ENCODE measurements around the gene CEACAM20.

CEACAM20 gene

DNA sequence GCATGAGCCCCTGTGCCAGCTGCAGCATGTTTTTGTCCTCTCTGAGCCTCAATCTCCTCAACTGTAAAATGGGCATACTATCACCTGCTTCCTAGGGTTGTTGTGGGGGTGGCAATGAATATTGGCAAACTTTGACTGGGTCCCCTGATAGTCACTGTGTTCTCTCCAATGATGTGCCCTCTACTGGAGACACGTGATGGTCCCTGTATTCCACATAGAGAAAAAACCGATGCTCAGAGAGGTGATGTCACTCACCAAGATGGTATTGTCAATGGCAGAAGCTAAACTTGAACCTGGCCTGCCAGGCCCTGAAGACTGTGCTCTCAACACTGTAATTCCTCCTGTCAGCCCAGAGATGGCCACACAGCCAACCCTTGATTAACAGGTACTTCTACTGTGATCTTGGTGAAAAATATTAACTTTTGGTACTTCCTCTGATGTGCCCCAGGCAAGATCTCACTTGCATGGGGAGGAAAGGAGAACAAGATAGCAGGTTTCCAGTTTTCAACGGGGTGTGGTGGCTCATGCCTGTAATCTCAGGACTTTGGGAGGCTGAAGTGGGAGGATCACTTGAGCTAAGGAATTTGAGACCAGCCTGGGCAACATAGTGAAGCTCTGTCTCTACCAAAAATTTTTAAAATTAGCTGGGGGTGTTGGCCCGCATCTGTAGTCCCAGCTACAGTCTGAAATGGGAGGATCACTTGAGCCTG is 3.6 kb downstream of the CEACAM20 start:
- no peak overlapping the region for H3K4me3 ChIP-seq (ENCODE audit: low read depth, low read length)
- TF ChIP-seq, protein P1, sequence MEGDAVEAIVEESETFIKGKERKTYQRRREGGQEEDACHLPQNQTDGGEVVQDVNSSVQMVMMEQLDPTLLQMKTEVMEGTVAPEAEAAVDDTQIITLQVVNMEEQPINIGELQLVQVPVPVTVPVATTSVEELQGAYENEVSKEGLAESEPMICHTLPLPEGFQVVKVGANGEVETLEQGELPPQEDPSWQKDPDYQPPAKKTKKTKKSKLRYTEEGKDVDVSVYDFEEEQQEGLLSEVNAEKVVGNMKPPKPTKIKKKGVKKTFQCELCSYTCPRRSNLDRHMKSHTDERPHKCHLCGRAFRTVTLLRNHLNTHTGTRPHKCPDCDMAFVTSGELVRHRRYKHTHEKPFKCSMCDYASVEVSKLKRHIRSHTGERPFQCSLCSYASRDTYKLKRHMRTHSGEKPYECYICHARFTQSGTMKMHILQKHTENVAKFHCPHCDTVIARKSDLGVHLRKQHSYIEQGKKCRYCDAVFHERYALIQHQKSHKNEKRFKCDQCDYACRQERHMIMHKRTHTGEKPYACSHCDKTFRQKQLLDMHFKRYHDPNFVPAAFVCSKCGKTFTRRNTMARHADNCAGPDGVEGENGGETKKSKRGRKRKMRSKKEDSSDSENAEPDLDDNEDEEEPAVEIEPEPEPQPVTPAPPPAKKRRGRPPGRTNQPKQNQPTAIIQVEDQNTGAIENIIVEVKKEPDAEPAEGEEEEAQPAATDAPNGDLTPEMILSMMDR (IDR thresholded peaks at IDR 0.05; ENCODE audit: insufficient read depth, low read length, missing control alignments): no peak
- DNase-seq (ENCODE audit: low read depth, low spot score): no peak
- POLR2A ChIA-PET: no interaction called here
- CTCF ChIA-PET: interaction anchor here (1.2 kb wide), 1 partner anchor 26 kb away, joined by 5 read pairs; no protein-coding TSS in a partner anchor

DNA sequence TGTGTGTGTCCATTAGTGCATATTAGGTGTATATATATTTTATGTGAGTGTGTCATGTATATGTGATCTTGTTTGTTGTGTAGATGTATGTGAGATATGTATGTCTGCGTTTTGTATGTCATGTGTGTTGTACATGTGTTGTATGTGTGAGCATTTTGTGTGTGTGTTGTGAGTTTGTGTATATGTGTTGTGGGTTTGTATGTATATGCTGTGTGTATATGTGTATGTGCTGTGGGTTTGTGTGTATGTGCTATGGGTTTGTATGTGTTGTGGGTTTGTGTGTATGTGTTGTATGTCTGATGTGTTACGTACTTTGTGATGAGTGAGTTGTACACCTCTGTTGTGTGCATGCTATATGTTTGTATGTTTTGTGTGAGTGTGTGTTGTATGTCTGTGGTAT is 8.1 kb downstream of the CEACAM20 start:
- no peak overlapping the region for H3K4me3 ChIP-seq (ENCODE audit: low read depth, low read length)
- ChIA-PET POLR2A (no interaction called here), CTCF (no interaction called here)
- no peak for DNase-seq (ENCODE audit: low read depth, low spot score)
- TF ChIP-seq, protein P1 (IDR thresholded peaks at IDR 0.05; ENCODE audit: insufficient read depth, low read length, missing control alignments): no peak

DNA sequence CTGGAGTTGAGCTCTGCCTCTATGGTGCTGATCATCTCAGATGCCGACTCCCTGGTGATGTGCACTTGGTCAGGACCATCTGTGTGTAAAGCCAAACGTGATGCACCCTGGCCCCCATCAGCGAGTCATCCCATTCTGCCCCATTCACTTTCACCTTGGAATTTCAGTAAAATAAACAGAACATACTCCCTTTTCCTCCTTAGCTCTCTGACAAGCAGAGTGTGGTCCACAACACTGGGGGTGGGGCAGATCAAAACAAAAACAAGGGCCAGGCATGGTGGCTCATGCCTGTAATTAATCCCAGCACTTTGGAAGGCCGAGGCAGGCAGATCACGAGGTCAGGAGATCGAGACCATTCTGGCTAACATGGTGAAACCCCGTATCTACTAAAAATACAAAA is 12.3 kb downstream of the CEACAM20 start:
- TF ChIP-seq, protein P1 (IDR thresholded peaks at IDR 0.05; ENCODE audit: insufficient read depth, low read length, missing control alignments): no peak
- DNase-seq (ENCODE audit: low read depth, low spot score): no peak
- CTCF ChIA-PET: interaction anchor here (0.5 to 1.2 kb wide), 3 partner anchors 14 to 542 kb away, joined by 3 read pairs; no protein-coding TSS in a partner anchor
- POLR2A ChIA-PET: no interaction called here
- no peak overlapping the region for H3K4me3 ChIP-seq (ENCODE audit: low read depth, low read length)

DNA sequence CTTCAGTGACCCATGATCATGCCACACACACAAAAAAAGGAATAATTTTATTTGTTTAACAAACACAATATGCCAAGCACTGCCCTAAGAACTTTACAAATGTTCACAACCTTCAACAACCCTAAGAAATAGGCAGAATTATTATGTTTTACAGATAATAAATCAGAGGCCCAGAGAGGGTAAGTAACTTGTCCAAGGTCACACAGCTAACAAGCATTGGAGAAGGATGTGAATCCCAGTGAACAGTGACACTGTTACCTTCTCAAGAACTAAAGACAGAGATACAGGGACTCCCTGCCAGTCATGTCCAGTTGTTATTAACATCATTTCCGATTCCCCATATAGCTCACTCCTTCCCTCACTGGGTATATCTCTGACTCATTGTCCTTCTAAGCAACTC is 13.6 kb downstream of the CEACAM20 start:
- ChIA-PET POLR2A (no interaction called here), CTCF (interaction anchor here (0.9 to 1.3 kb wide), 3 partner anchors 14 to 68 kb away, joined by 3 to 4 read pairs (median 3); no protein-coding TSS in a partner anchor)
- no peak for DNase-seq (ENCODE audit: low read depth, low spot score)
- TF ChIP-seq, protein P1 (IDR thresholded peaks at IDR 0.05; ENCODE audit: insufficient read depth, low read length, missing control alignments): no peak
- no peak overlapping the region for H3K4me3 ChIP-seq (ENCODE audit: low read depth, low read length)

DNA sequence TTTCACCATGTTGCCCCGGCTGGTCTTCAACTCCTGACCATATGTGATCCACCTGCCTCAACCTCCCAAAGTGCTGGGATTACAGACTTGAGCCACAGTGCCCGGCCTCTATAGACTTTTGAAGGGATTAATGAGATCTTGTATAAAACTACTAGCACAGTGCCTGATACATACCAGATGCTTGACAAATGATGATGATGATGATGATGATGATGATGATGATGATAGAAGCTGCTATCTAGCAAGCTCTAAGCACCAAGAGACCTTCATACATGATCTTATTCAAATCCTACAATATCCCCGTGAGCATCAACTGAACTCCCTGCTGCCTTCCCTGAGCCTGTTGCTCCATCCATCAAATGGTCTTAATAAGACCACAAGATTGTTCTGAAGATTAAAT is 14.4 kb downstream of the CEACAM20 start:
- no peak for DNase-seq (ENCODE audit: low read depth, low spot score)
- TF ChIP-seq, protein P1 (IDR thresholded peaks at IDR 0.05; ENCODE audit: insufficient read depth, low read length, missing control alignments): no peak
- POLR2A ChIA-PET: no interaction called here
- CTCF ChIA-PET: interaction anchor here (0.9 to 1.3 kb wide), 3 partner anchors 9 to 57 kb away, joined by 3 read pairs; no protein-coding TSS in a partner anchor
- H3K4me3 ChIP-seq (ENCODE audit: low read depth, low read length): no peak overlapping the region

DNA sequence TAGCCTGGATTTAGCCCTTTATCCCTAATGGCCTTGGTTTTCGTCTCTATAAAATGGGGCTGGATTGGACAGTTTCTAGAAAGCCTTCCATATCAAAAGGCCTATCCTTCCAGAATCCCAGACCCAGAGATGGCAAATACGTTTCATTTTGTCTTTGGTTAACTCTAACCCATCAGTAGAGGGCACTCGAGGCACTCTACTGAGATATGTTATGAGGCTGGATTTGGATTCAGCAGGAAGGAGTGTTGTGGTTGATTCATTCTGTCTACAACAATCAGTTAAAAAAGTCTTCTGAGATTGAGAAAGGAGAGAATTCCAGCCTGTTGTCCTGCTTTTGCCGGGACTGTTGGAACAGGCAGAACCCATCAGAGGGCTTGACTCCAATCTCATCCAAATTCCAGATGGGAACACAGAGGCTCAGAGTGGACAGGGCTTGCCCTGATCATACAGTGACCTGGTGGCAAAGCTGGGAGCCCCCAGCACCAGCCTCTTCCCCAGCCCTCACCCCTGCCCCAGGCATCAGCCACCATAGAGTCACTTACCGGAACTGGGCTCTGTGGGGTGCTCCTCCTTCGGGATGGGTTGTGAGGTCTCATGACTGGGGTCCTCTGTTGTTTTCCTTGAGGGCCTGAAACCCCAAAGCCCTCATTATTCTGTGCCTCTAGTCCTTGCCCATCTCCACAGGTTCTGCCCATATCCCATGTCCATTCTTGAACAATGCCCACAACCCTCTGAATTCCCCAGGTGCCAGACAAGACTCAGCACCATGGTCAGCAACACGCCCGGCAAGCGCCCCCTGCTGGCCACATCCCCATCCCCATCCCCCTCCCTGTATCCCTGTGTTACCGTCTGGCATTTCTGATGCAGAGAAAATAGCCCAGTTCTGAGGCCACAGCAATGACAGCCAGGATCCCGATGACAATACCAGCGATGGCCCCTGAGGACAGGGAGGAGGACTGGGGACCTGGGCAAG is 16.9 kb downstream of the CEACAM20 start:
- H3K4me3 ChIP-seq (ENCODE audit: low read depth, low read length): no peak overlapping the region
- POLR2A ChIA-PET: no interaction called here
- CTCF ChIA-PET: interaction anchor here (1.5 to 1.6 kb wide), 2 partner anchors 11 kb away, joined by 4 to 6 read pairs; no protein-coding TSS in a partner anchor
- DNase-seq (ENCODE audit: low read depth, low spot score): no peak
- TF ChIP-seq, protein P1 (IDR thresholded peaks at IDR 0.05; ENCODE audit: insufficient read depth, low read length, missing control alignments): peak; percentile 54
